ENCODE results near the gene DYRK1B.
A peak's percentile ranks its signal among the peaks of the same experiment; 100 is the strongest.
"Not testable (repeated sequence)": the region's sequence is repeated elsewhere in the genome, so short reads cannot be mapped to it uniquely, and the experiment has no call there.

Gene DYRK1B

DNA sequence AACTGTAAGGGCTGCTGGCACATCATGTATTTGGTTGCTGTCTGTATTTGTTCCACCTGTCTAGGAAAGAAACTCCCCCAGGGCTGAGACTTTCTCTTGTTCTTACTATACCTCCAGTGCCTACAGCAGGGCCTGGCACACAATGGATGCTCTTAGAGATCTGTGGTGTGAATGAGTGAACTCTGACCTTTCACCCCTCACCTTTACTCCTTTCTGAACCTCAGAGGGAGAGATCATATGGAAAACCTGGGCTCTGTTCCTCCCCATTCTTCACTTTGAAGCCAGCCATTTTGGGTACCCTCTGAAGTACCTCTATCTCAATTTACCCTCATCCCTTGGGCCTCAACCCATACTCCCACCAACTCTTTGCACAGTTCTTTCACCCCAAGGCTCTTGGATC is 3.1 kb downstream of the DYRK1B start:
- DNase-seq (ENCODE audit: low read depth in 2 of 3, low spot score in 1 of 3) = no peak

DNA sequence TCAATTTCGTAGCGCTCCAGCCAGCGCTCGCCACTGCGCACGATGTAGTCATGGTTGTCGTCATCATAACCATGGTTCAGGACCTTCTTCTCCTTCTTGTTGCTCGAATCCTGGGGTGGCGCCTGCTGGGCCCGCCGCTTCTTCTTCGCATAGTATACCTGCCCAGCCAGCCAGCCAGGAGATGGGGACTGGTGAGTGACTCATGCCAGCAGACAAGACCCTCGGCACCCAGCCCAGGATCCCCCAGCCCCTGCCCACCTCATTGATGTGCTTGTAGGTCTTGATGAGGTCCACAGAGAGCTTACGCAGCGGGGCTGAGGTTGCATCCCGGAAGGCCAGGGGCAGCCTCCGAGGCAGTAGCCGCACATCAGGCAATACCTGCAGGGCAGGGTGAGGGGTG is 3.6 kb downstream of the DYRK1B start:
- DNase-seq (ENCODE audit: low read depth in 2 of 3, low spot score in 1 of 3) = no peak

DNA sequence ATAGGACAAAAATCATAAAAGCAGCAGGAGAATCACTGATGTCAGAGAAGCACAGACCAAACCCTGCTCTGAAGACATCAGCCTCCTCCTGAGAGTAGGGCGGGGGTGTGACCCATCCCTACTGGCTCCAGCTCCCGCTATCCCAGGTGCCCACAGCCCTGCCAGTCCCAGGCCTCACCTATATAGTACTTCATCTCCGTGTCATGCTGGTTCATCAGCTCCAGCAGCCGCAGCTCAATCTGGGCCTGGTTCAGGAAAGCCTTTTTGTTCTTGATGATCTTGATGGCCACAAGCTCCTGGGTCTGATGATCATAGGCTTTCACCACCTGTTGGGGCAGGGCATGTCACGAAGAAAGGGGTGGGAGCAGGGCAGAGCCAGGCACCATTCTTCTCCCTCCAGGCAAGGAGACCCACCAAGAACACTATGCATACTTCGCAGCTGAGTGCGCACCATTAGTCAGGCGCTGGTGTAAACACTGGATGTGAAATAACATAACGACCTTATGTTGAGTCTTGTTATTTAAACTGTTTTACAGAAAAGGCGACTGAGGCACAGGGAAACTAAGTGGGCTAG is 4.2 kb downstream of the DYRK1B start:
- DNase-seq (ENCODE audit: low read depth in 2 of 3, low spot score in 1 of 3) = no peak

DNA sequence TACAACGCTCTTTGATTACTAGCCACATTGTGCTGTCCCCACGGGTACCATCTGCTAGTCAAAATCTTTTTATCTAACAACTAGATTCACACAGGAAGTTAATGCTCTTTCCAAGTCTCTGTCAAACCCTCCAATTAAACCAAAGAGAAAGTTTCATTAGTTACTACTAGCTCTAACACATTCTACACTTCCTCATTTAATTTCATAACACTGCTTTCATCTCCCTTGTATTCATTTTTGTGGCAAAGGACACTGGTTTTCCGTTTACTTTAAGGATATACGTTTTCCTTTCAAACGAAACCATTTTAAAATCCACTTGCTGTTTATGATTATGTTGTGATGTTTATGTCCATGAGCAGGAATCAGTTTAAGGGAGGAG is 5.3 kb downstream of the DYRK1B start:
- DNase-seq (ENCODE audit: low read depth in 2 of 3, low spot score in 1 of 3) = no peak

DNA sequence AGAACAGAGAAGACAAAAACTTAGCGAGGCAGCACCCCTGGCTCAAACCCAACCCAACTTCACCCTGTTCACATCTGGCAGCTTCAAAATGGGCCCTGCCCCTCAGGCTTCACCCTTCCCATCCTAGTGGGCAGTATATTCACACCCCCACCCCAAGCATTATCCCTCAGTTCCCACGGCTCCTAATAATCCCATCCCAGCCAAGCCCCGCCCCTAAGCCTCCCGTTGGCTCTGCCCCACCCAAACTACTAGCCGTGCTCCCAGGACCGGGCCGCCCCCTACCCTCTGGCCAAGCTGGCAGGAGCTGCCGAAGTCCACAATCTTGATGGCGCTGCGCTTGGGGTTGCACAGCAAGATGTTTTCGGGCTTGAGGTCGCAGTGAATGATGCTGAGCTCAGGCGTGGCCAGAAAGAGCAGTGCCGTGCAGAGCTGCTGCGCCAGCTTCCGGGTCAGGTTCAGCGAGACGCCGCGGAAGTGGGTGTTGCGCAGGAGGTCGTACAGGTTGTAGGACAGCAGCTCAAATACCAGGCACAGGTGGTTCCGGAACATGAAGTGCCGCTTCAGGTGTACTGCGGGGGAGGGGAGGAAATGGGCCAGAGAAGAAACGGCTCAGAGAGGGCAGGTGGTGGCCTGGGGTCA is 5.8 kb downstream of the DYRK1B start:
- no peak for DNase-seq (ENCODE audit: low read depth in 2 of 3, low spot score in 1 of 3)

DNA sequence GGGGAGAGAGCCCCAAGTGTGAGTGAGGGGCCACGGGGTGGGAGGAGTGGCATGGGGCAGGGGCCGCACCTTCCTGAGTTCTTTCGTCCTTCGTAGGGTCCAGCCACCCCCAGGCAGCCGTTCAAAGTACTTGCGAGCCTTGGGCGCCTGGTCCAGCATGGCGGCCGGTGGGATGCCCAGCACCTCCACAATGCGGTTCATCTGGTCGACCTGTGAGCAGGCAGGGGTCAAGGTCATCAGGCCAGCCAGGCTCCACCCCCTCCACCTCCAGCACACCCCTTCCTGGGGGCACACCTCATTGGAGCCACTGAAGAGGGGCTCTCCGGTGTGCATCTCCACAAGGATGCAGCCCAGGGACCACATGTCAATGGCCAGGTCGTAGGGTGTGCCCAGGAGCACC is 6.7 kb downstream of the DYRK1B start:
- no peak for DNase-seq (ENCODE audit: low read depth in 2 of 3, low spot score in 1 of 3)

DNA sequence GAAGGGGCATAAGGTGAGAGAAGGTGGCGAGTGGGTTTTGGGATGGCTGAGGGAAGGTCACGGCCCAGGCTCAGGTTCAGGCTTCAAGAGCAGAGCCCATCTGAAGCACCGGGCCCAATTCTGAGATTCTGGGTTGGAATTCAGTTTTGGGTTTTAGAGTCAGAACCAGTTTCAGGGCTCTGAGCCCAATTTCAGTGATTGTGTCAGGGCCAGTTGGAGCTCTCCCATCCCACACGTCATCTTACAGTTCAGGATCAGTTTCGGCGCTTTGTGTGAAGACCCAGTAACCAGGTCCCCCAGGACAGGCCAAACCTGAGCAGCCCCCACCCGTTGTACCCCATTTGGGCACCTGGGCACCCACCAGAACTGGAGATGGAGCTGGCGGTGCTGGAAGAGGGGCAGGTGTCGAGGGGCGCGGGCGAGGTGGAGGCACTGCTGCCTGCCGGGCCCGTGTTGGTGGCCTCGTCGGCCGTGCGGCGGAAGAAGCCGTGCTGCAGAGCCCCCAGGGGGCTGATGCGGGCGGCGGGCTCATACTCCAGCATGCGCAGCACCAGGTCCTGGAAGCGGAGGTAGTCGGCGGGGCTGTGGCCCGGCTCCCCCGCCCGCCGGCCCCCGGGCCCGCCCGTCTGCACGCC is 7.5 kb downstream of the DYRK1B start:
- no peak for DNase-seq (ENCODE audit: low read depth in 2 of 3, low spot score in 1 of 3)

DNA sequence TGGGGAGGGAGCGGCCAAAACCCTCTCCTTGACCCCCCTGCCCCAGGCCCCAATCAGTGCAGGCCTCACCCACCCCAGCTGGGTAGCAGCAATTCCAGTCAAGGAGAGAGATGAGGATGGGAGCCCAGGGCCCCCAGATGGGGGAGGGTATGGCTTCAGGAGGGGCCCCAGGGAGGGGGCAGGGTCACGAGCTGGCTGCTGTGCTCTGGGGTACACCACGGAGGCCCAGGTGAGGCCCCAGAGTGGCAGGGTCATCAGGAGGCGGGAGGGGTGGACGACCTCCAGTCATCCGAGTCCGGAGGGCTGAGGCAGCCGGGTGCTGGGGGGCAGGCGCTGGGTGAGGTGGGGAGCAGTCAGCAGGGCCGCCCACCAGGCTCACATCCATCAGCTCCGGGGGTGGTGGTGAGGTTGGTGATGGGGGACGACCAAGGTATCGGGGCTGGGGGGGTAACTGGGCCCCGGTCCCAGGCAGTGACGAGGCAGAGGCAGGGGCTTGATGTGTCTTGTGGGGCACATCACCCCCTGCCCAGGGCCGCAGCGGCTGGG is 8.4 kb downstream of the DYRK1B start:
- no peak for DNase-seq (ENCODE audit: low read depth in 2 of 3, low spot score in 1 of 3)

DNA sequence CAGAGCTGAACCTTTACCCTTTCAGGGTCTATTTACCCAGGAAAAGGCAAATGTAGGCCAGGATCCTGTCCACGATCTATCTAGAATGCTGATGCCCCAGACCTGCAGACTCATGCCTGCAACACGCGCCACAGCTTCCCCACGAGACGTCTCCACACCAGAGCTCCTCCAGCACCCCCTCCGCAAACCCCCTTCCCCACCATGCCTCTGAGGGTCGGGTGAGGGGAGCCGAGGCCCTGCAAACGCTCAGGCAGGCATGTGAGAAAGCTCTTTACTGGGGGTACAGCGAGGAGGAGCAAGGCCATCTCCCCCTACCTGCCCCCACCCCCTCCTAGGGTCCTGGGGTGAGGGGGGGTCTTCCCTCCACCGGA is 8.9 kb downstream of the DYRK1B start:
- DNase-seq (ENCODE audit: low read depth in 2 of 3, low spot score in 1 of 3) = no peak

DNA sequence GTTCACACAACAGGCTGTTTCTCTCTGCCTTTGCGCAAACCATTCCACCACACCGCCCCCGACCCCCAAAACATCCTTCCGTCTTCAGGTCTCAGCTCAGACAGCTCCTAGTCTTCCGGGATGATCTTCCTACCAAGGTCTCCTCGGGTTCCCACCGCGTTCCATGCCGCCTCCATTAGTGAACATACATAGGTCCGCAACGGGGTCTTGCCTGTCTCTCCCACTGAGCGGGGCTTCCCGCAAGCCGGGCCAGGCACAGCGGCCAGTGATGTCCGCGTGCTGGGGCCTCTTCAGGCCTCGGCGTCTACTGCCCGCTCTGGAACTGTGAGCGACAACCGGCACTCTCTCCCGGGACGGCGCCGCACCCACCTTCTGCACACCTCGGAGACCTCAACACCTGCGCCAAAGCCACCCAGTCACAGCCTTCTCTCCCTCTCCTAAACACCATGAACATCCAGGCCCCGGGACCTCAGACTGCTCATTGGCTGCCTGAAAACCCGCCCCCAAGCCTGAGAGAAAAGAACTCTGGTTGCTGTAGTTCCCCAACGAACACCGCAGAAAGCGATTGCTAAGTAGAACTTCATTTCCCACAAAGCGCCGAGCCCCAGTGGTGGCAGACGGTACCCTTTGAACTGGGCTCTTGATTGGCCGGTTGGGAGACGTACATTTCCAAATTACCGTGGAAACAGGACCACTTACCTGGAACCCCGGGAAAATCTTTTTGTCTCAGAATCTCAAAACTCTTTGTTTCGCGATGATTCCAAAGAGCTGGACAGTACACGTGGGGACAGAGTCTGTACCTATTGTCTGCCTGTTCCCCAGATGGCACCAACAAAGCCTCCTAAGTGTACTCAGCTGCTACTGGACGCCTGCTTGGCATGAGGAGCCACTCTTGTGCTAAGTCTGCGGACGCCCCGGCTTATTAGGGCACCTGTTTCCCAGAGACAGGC is 9.5 kb downstream of the DYRK1B start:
- peak; percentile 80 to 82 (median 80) for DNase-seq (ENCODE audit: low read depth in 2 of 3, low spot score in 1 of 3)

DNA sequence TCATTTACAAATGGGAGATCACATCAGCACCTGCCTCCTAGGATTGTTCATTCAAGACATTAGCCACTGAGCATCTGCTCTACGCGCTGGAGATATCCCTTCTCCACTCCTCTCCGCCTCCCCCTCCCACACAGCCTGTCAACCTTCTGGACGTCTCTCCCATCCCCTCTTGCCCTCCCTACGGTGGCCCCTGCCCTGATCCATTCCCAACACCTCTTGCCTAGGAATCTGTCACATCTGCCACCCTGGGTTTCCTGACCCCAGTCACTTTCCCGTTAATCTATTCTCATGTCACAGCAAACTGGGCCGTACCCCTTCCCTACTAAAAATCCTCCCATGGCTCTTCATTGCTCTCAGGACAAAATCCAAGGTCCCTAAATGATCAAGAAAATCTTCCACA is 10.3 kb downstream of the DYRK1B start:
- no peak for DNase-seq (ENCODE audit: low read depth in 2 of 3, low spot score in 1 of 3)

DNA sequence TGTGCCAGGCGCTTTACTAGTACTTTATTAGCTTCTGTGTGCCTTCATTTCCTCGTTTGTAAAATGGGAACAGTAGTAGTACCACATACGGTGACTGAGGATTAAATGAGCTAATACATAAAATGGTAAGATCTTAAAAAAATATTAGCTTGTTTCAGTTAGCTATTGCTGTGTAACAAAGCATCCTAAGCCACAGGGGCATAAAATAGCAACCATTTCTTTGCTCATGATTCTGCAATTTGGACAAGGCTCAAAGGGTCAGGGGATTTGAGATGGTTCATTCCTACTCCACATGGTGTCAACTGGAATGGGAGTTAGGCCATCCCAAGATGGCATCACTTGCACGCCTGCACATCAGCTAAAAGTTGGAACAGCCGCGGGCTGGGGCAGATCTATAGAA is 13.3 kb downstream of the DYRK1B start:
- no peak for DNase-seq (ENCODE audit: low read depth in 2 of 3, low spot score in 1 of 3)

DNA sequence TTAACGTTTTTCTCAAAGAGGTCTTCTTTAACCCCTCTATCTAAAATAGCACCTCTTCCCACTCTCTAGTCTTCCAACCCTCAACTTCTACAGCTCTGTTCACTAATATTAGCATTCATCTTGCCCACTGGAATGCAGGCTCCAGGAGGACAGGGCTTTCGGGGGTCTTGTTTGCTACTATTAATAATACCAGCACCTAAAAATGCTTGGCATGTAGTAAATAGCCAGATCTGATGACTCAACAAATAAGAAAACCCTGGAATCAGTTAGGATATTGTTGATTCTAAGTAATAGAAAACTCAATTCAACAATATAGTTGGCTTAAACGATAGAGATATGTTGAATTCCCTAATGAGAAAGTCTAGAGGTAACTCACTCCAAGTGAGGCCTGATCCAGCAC is 14.2 kb downstream of the DYRK1B start:
- no peak for DNase-seq (ENCODE audit: low read depth in 2 of 3, low spot score in 1 of 3)

DNA sequence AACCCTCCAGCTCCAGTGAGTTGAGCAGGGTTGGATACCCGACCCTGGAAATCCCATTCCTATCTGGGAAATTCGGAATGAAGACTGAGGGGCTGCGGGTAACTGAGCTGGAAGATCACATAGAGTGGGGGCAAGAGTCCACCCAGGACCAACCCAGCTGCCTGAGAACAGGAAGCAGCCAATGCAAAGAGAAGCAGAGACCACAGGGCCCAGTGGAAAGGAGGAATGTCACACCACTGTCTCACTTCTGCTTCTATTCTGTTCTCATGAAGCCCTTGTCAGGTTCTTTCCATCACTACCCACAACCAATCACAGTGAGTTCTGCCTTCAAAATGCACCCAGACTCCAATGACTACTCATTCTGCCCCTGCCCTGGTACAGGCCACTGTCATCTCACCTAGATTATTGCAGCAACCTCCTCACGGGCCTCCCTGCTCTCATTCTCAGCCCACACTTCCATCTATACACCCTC is 15.3 kb downstream of the DYRK1B start:
- no peak for DNase-seq (ENCODE audit: low read depth in 2 of 3, low spot score in 1 of 3)

DNA sequence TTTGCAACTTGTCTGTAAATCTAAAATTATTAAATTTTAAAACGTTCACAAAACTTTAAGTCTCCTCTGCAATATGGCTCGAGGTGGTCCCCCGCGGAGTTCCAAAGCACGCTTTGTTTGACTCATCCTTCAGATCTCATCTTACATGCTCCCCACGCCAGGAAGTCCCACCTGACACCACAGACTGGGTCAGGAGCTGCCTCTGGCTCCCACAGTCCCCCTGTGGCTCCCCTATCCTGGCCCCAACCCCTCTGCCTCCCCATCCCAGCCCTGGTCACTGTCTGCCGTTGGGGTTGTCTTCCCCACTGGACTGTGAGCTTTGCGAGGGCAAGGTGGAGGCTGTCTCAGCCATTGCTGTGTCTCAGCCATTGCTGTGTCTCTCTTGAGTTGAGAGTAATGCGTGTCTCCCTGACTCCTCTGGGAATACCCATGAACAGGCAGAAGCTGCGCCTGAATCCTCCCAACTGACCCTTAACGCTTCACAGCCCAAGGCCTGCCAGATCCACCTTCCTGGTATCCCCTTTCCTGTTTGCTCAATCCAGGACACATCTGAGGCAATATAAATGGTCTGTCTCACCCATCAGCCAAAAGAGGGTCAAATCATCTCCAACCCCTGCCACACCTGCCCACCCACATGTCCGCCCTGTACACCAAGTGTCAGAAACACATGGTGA is 15.9 kb downstream of the DYRK1B start:
- DNase-seq (ENCODE audit: low read depth in 2 of 3, low spot score in 1 of 3) = no peak

DNA sequence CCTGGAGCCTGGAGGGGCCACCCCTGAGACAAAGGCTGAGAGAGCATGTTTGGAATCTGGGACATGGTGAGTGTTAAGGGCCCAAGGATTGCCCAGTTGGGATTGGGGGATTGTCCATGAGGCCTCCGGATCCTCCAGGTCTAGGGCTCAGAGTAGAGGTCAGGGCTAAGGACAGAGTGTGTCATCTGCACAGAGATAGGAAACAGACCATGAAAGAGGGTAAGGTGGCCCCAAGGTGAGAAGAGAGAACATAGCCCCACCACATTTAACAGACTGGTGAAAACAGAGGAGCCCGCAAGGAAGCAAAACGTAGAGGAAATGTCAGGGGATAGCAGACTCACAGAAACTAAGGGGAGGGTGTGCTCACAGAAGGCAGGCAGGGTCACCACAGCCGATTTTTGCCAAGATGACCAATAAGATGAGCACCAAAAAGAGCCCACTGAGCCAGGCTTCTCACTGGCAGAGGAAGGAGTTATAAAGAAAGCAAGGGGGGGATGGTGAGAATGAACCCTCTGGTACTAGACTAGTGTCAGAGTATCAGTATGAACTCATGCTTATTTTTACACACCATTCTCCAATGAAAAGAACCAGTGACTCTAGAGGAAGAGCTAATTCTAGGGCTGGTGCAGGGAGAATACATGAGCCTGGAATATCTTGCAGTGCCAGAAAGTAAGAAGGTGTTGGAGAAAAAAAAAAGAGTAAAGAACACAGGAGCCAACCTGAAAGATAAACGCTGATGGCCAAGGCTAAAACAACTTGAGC is 17.5 kb downstream of the DYRK1B start:
- no peak for DNase-seq (ENCODE audit: low read depth in 2 of 3, low spot score in 1 of 3)

DNA sequence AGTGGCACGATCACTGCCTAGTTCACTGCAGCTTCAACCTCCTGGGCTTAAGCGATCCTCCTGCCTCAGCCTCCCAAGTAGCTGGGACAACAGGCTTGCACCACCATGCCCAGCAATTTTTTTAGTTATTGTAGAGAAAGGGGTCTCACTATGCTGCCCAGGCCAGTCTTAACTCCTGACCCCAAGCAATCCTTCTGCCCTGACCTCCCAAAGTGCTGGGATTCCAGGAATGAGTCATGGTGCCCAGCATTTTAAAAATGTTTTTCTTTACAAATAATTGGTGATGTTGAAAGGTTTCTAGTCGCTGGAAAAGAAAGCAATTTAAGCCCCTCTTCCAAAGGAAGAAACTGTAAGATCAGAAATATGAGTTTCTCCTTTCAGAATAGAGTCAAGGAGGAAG is 19.4 kb downstream of the DYRK1B start:
- no peak for DNase-seq (ENCODE audit: low read depth in 2 of 3, low spot score in 1 of 3)

DNA sequence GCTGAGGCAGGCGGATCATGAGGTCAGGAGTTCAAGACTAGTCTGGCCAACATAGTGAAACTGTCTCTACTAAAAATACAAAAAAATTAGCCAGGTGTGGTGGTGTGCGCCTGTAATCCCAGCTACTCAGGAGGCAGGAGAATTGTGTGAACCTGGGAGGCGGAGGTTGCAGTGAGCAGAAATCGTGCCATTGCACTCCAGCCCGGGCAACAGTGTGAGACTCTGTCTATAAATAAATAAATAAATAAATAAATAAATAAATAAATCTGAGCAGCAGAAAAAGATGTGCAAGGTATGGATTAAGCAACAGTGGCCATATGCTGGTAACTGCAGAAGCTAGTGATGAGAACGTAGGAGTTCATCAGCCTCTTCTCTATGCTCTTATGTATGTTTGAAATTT is 19.9 kb downstream of the DYRK1B start:
- DNase-seq (ENCODE audit: low read depth in 2 of 3, low spot score in 1 of 3) = not testable (repeated sequence)

DNA sequence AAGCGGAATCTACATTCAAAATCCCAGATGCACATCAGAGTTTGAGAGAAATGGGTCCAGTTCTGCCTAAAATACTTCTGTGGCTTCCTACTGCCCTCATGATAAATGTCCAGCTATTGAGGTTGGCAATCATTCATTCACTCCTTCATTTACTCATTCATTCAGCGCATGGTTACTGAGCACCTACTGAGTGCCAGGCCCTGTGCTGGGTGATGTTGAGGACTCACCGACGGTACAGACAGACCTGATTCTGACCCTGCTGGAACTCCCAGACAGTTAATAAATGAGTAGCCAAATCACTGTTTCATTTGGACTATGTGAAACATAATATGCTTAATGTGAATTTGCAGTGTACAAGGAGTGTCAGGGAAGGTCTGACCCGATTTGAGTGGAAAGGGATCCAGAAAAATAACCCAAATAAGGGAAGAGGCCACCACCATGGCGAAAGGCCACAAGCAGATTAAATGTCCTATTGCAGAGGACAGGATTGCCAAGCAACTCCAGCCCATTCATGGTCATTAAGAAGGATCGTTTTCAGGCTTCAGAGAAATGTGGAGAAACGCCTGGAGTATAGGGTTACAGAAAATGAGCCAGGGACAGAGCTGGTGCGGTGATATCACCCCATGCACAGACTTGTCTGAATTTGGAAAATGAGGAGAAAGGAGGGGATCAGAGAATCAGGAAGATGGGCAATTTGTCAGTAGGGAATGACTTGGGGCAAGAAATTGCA is 20.5 kb downstream of the DYRK1B start:
- no peak for DNase-seq (ENCODE audit: low read depth in 2 of 3, low spot score in 1 of 3)

DNA sequence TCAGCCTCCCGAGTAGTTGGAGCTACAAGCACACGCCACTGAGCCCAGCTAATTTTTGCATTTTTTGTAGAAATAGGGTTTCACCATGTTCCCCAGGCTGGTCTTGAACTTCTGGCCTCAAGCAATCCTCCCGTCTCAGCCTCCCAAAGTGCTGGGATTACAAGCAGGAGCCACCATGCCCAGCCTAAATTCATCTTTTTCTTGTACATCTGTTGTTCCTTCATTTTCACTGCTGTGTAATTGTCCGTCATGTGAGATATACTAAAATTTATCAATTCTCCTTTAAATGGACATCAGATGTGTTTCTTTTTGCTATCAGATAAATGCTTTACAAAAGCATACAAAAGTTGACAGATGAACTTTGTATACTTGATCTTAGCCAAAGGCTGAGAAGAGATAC is 22.9 kb downstream of the DYRK1B start:
- DNase-seq (ENCODE audit: low read depth in 2 of 3, low spot score in 1 of 3) = no peak

All from stimulated activated CD4-positive, alpha-beta T cell treated with anti-CD3 and anti-CD28 coated beads, Interleukin-12 subunit alpha, Interleukin-12 subunit beta, amount 100 ng/mL, for 48 hours (primary cell).